ENCODE results near the gene GGA2. TPM values are rescaled to one million over a fixed set of nuclear protein-coding genes. Genes with fewer than 3 reads are reported as not detected.
"Not testable (repeated sequence)": the region's sequence is repeated elsewhere in the genome, so short reads cannot be mapped to it uniquely, and the experiment has no call there.

The GGA2 gene
- total and polyA plus RNA-seq, 4 experiments from 2014 or later: 49.2 to 118 (median 81.6) TPM

DNA sequence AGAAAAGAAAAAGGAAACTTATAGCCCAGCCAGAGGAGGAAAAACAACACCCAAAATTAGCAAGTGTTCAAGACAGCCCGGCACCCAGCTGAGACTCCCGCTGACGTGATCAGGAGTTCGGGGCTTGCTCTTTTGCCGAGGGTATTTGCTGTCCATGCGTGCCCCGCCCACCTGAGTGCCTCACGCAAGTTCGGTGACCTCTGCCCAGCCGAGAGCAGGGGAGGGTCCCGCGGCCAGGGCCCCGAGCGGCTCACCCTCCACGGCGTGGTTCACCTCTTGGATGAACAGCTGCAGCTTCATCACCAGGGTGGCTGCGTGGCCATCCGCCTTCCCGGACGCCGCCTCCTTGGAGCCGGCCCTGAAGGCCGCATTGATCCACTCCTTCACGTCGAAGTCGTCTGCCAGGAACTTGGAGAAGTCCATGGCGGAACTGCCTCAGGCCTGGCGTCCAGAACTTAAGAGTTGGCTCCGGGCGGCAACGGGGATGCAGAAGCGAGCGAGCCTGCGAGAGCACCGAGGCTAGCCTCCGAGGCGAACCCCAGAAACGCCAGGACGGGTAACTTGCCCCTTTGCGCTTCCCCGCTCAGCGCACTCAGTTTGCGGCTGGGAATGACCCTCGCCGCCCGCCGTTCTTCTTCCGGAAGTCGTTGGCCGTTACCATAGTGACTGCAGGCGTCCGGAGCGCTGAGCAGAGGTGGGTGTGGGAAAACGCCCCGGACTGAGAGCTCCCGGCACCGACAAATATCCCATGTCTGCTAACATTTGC, 57.5 kb downstream of the GGA2 start, which contains the start of gene COG7:
TSS of gene COG7 (minus strand) at position 618 of the 766 bp plus-strand sequence. CDS start at position 423, 195 bp downstream.
- H3K9me3 Mint-ChIP-seq: no peaks in the 10 kb centered on the region

GRCh38 chr16:23452221-23452571, 58.1 kb downstream of the GGA2 start:
- no peaks in the 10 kb centered on the region for H3K27me3 Mint-ChIP-seq
- H3K4me3 ChIP-seq (ENCODE audit: low read length in 2 of 2): peak overlapping the region; percentile 83 to 95

More for the DNA sequence above, 57.5 kb downstream of the GGA2 start, which contains the start of gene COG7:
- peak within 1 kb of the TSS; percentile 92 to 99 (median 98) for H3K4me3 Mint-ChIP-seq
- Histone ChIP-seq H3K4me3 (ENCODE audit: low read length in 2 of 2) (peak within 1 kb of the TSS; percentile 83 to 95), H3K4me1 (ENCODE audit: insufficient read depth, low read length) (peaks cover 21% of the 10 kb centered on the region), H3K27ac (ENCODE audit: low read depth, low read length) (peak within 1 kb of the TSS; percentile 64), H3K9me3 (ENCODE audit: control insufficient read depth in 1 of 2, low read length in 2 of 2) (no peaks in the 10 kb centered on the region), H3K36me3 (ENCODE audit: insufficient read depth, low read length) (no peaks in the 10 kb centered on the region), H3K27me3 (ENCODE audit: insufficient read depth, low read length) (no peaks in the 10 kb centered on the region)
- ChIA-PET CTCF (ENCODE audit: partially characterized antibody) (interaction anchor here (1.0 to 3.1 kb wide), 3 partner anchors 14 to 19 kb away, joined by 3 to 17 read pairs (median 16); no protein-coding TSS in a partner anchor), POLR2A (ENCODE audit: partially characterized antibody) (interaction anchor here (0.9 to 2.0 kb wide), 7 partner anchors 10 to 105 kb away, joined by 3 to 6 read pairs (median 4); partner anchors contain the start of genes EARS2, GGA2 and UBFD1)
- no peaks in the 10 kb centered on the region for H3K27me3 Mint-ChIP-seq
- intact Hi-C loops (cut with micrococcal nuclease): loop anchor here (1.0 kb wide), 2 partner anchors 58 to 105 kb away; partner anchors contain the start of genes EARS2, GGA2 and UBFD1
- H3K4me1 Mint-ChIP-seq: peaks cover 24 to 53% (median 36%) of the 10 kb centered on the region in 4 donors
- peak; percentile 82 to 88 (median 83) for DNase-seq
- peak within 1 kb of the TSS; percentile 90 to 98 (median 95) for H3K27ac Mint-ChIP-seq
- peaks cover 6 to 8% of the 10 kb centered on the region in 2 donors for H3K36me3 Mint-ChIP-seq

GRCh38 chr16:23448392-23448791, 61.9 kb downstream of the GGA2 start:
- H3K27ac ChIP-seq (ENCODE audit: low read depth, low read length): no peak overlapping the region
- peaks cover 21% of the 10 kb centered on the region for H3K4me1 ChIP-seq (ENCODE audit: insufficient read depth, low read length)
- no peak for DNase-seq
- Mint-ChIP-seq H3K27ac (peak overlapping the region in 2 of 7 donors; percentile 67 to 86), H3K4me1 (peaks cover 24 to 51% (median 35%) of the 10 kb centered on the region in 4 donors), H3K9me3 (no peaks in the 10 kb centered on the region), H3K36me3 (peaks cover 12 to 32% of the 10 kb centered on the region in 2 donors), H3K4me3 (no peak overlapping the region), H3K27me3 (no peaks in the 10 kb centered on the region)
- ChIA-PET CTCF (ENCODE audit: partially characterized antibody) (interaction anchor here (6.8 kb wide), 1 partner anchor 13 kb away, joined by 56 read pairs; no protein-coding TSS in a partner anchor), POLR2A (ENCODE audit: partially characterized antibody) (no interaction called here)
- no peaks in the 10 kb centered on the region for H3K9me3 ChIP-seq (ENCODE audit: control insufficient read depth in 1 of 2, low read length in 2 of 2)
- intact Hi-C loops (cut with micrococcal nuclease): no loop called here
- no peaks in the 10 kb centered on the region for H3K27me3 ChIP-seq (ENCODE audit: insufficient read depth, low read length)
- H3K36me3 ChIP-seq (ENCODE audit: insufficient read depth, low read length): peaks cover 12% of the 10 kb centered on the region
- H3K4me3 ChIP-seq (ENCODE audit: low read length in 2 of 2): no peak overlapping the region

More at GRCh38 chr16:23452221-23452571, 58.1 kb downstream of the GGA2 start:
- Mint-ChIP-seq H3K9me3 (no peaks in the 10 kb centered on the region), H3K4me3 (peak overlapping the region; percentile 92 to 99 (median 98)), H3K4me1 (peaks cover 24 to 53% (median 36%) of the 10 kb centered on the region in 4 donors), H3K27ac (peak overlapping the region; percentile 90 to 98 (median 95)), H3K36me3 (peaks cover 6 to 8% of the 10 kb centered on the region in 2 donors)
- Histone ChIP-seq H3K4me1 (ENCODE audit: insufficient read depth, low read length) (peaks cover 21% of the 10 kb centered on the region), H3K27ac (ENCODE audit: low read depth, low read length) (peak overlapping the region; percentile 64), H3K36me3 (ENCODE audit: insufficient read depth, low read length) (no peaks in the 10 kb centered on the region), H3K27me3 (ENCODE audit: insufficient read depth, low read length) (no peaks in the 10 kb centered on the region), H3K9me3 (ENCODE audit: control insufficient read depth in 1 of 2, low read length in 2 of 2) (no peaks in the 10 kb centered on the region)
- intact Hi-C loops (cut with micrococcal nuclease): no loop called here
- no peak for DNase-seq
- CTCF ChIA-PET (ENCODE audit: partially characterized antibody): interaction anchor here (2.6 to 3.1 kb wide), 2 partner anchors 16 to 18 kb away, joined by 16 to 17 read pairs; no protein-coding TSS in a partner anchor
- POLR2A ChIA-PET (ENCODE audit: partially characterized antibody): interaction anchor here (0.9 to 2.0 kb wide), 6 partner anchors 12 to 105 kb away, joined by 3 to 6 read pairs (median 4); partner anchors contain the start of genes EARS2, GGA2 and UBFD1

GRCh38 chr16:23437542-23437941, 72.8 kb downstream of the GGA2 start:
- H3K27me3 ChIP-seq (ENCODE audit: insufficient read depth, low read length); POLR2A ChIA-PET (ENCODE audit: partially characterized antibody); H3K27me3 Mint-ChIP-seq; H3K4me3 ChIP-seq (ENCODE audit: low read length in 2 of 2); H3K9me3 Mint-ChIP-seq; H3K27ac ChIP-seq (ENCODE audit: low read depth, low read length); DNase-seq; H3K9me3 ChIP-seq (ENCODE audit: control insufficient read depth in 1 of 2, low read length in 2 of 2); H3K4me1 ChIP-seq (ENCODE audit: insufficient read depth, low read length); H3K4me3 Mint-ChIP-seq: not testable (repeated sequence)
- CTCF ChIA-PET (ENCODE audit: partially characterized antibody): interaction anchor here (0.6 to 5.5 kb wide), 8 partner anchors 10 to 257 kb away, joined by 3 to 56 read pairs (median 11); partner anchors contain the start of gene COG7
- intact Hi-C loops (cut with micrococcal nuclease): loop anchor here (10.0 kb wide), 2 partner anchors 543 to 1883 kb away; no protein-coding TSS in a partner anchor
- H3K27ac Mint-ChIP-seq: peak overlapping the region in 1 of 7 donors; percentile 35
- H3K4me1 Mint-ChIP-seq: peaks cover 0 to 13% (median 6%) of the 10 kb centered on the region in 4 donors
- peaks cover 43 to 63% of the 10 kb centered on the region in 2 donors for H3K36me3 Mint-ChIP-seq
- peaks cover 21% of the 10 kb centered on the region for H3K36me3 ChIP-seq (ENCODE audit: insufficient read depth, low read length)

DNA sequence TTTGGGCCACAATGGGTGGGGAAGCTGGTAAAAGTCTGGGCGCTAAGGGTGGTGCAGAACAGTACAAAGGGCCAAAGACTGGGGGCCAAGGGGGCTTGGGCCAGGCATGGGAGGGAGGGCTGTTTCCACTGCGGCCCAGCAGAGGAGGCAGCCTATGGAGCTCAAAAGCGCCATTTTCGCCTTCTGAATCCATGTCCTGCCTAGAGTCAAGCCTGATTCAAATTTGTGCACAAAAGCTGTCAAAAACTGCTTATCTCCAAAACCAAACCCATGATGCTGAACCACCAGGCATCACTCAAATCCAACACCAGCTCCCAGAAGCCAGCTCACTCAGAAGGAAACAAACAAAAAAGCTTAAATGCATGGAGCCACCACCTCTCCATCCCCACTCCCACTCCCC, 73.3 kb downstream of the GGA2 start:
- H3K9me3 Mint-ChIP-seq: no peaks in the 10 kb centered on the region
- H3K27ac Mint-ChIP-seq: peak overlapping the region in 1 of 7 donors; percentile 49
- ChIA-PET CTCF (ENCODE audit: partially characterized antibody) (interaction anchor here (0.6 to 5.5 kb wide), 12 partner anchors 9 to 256 kb away, joined by 3 to 56 read pairs (median 8); partner anchors contain the start of gene COG7), POLR2A (ENCODE audit: partially characterized antibody) (no interaction called here)
- peaks cover 0 to 13% (median 6%) of the 10 kb centered on the region in 4 donors for H3K4me1 Mint-ChIP-seq
- H3K27me3 Mint-ChIP-seq: no peaks in the 10 kb centered on the region
- no peak for DNase-seq
- H3K27ac ChIP-seq (ENCODE audit: low read depth, low read length): no peak overlapping the region
- intact Hi-C loops (cut with micrococcal nuclease): loop anchor here (10.0 kb wide), 2 partner anchors 542 to 1882 kb away; no protein-coding TSS in a partner anchor
- H3K27me3 ChIP-seq (ENCODE audit: insufficient read depth, low read length): no peaks in the 10 kb centered on the region
- H3K4me3 ChIP-seq (ENCODE audit: low read length in 2 of 2): no peak overlapping the region
- peaks cover 20% of the 10 kb centered on the region for H3K36me3 ChIP-seq (ENCODE audit: insufficient read depth, low read length)
- no peaks in the 10 kb centered on the region for H3K9me3 ChIP-seq (ENCODE audit: control insufficient read depth in 1 of 2, low read length in 2 of 2)
- H3K36me3 Mint-ChIP-seq: peaks cover 42 to 61% of the 10 kb centered on the region in 2 donors
- H3K4me3 Mint-ChIP-seq: no peak overlapping the region
- H3K4me1 ChIP-seq (ENCODE audit: insufficient read depth, low read length): peaks cover 4% of the 10 kb centered on the region

DNA sequence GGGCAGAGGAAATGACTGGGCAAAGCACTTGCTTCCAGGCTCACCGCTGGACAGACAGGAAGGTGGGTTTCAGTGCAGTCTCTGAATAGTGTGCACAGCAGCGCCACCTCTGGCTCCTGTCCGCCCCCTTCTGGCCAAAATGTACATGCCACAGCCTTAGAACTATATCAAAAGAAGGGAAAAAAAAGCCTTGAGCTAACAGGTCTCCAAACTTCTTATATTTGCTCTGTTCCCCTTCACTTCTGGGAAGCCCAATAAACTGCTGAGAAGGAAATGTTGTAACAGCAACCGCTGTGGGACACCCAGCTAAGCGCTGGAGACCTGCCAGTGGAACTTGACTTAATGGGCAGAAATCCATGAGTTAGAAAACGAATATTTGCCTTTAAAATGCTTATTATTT, 74.8 kb downstream of the GGA2 start:
- ChIA-PET POLR2A (ENCODE audit: partially characterized antibody) (interaction anchor here (0.6 to 1.2 kb wide), 2 partner anchors 17 to 1115 kb away, joined by 3 read pairs; no protein-coding TSS in a partner anchor), CTCF (ENCODE audit: partially characterized antibody) (interaction anchor here (0.6 to 5.5 kb wide), 32 partner anchors 11 to 308 kb away, joined by 3 to 56 read pairs (median 5); partner anchors contain the start of genes COG7, EARS2, GGA2 and UBFD1)
- intact Hi-C loops (cut with micrococcal nuclease): loop anchor here (10.0 kb wide), 2 partner anchors 541 to 1881 kb away; no protein-coding TSS in a partner anchor
- no peaks in the 10 kb centered on the region for H3K9me3 ChIP-seq (ENCODE audit: control insufficient read depth in 1 of 2, low read length in 2 of 2)
- H3K36me3 ChIP-seq (ENCODE audit: insufficient read depth, low read length): peaks cover 18% of the 10 kb centered on the region
- Mint-ChIP-seq H3K27me3 (no peaks in the 10 kb centered on the region), H3K4me3 (no peak overlapping the region), H3K36me3 (peaks cover 32 to 54% of the 10 kb centered on the region in 2 donors), H3K27ac (peak overlapping the region in 2 of 7 donors; percentile 23 to 64), H3K9me3 (no peaks in the 10 kb centered on the region), H3K4me1 (peaks cover 0 to 13% (median 6%) of the 10 kb centered on the region in 4 donors)
- no peak overlapping the region for H3K27ac ChIP-seq (ENCODE audit: low read depth, low read length)
- DNase-seq: peak; percentile 56 to 71 (median 56)
- no peak overlapping the region for H3K4me3 ChIP-seq (ENCODE audit: low read length in 2 of 2)
- H3K4me1 ChIP-seq (ENCODE audit: insufficient read depth, low read length): peaks cover 4% of the 10 kb centered on the region
- H3K27me3 ChIP-seq (ENCODE audit: insufficient read depth, low read length): no peaks in the 10 kb centered on the region
